ENCODE measurements around the gene KCNN3. TPM values are rescaled to one million over a fixed set of nuclear protein-coding genes. Genes with fewer than 3 reads are reported as not detected.

The KCNN3 gene
- polyA plus RNA-seq, 1 donor from 2014 or later, result 2.2 TPM

GRCh38 chr1:154725865-154726264, 144.2 kb downstream of the KCNN3 start:
- no peaks in the 10 kb centered on the region for H4K20me1 ChIP-seq (ENCODE audit: insufficient read depth)
- H3K27me3 ChIP-seq (ENCODE audit: insufficient read depth, low read depth, low read length), result no peaks in the 10 kb centered on the region
- no peak overlapping the region for H3K9ac ChIP-seq (ENCODE audit: low read length)
- no peaks in the 10 kb centered on the region for H3K9me2 ChIP-seq (ENCODE audit: insufficient read depth, low read length)
- no peak overlapping the region for H3K4me3 ChIP-seq (ENCODE audit: low read length)
- H3K79me2 ChIP-seq (replicated peaks; ENCODE audit: insufficient read depth, low read length), result no peaks in the 10 kb centered on the region
- no peak overlapping the region for H3K4me2 ChIP-seq (ENCODE audit: low read length)
- H3K9me3 ChIP-seq (ENCODE audit: low read length), result no peaks in the 10 kb centered on the region
- no peaks in the 10 kb centered on the region for H3F3A ChIP-seq (ENCODE audit: insufficient read depth, low read length, poor library complexity, severe bottlenecking)
- H2AFZ ChIP-seq (ENCODE audit: low read depth, low read length), result no peak overlapping the region
- H3K27ac ChIP-seq (ENCODE audit: low read length), result no peak overlapping the region
- no peaks in the 10 kb centered on the region for H3K36me3 ChIP-seq (ENCODE audit: insufficient read depth, low read length)
- no peak for TF ChIP-seq SMC3 (conservative IDR thresholded peaks at IDR 0.05; ENCODE audit: poor library complexity)
- no peak for TF ChIP-seq RAD21 (conservative IDR thresholded peaks at IDR 0.05)
- TF ChIP-seq EP300 (conservative IDR thresholded peaks at IDR 0.05; ENCODE audit: poor library complexity, severe bottlenecking), result no peak
- no peak for TF ChIP-seq MXI1 (conservative IDR thresholded peaks at IDR 0.05; ENCODE audit: poor library complexity, severe bottlenecking)
- no peak for TF ChIP-seq CTCF (IDR thresholded peaks at IDR 0.05; ENCODE audit: poor library complexity, severe bottlenecking)
- no peak for TF ChIP-seq POLR2AphosphoS5 (IDR thresholded peaks at IDR 0.05)
- no peak for TF ChIP-seq EZH2 (IDR thresholded peaks at IDR 0.05; ENCODE audit: borderline replicate concordance, insufficient read depth, low read length, poor library complexity, severe bottlenecking)
- TF ChIP-seq TAF1 (IDR thresholded peaks at IDR 0.05; ENCODE audit: low read depth), result no peak
- TF ChIP-seq REST (IDR thresholded peaks at IDR 0.05; ENCODE audit: borderline replicate concordance), result no peak

GRCh38 chr1:154720328-154721297, 149.5 kb downstream of the KCNN3 start:
- no peak overlapping the region for H3K27ac ChIP-seq (ENCODE audit: low read length)
- H3K4me2 ChIP-seq (ENCODE audit: low read length), result no peak overlapping the region
- no peaks in the 10 kb centered on the region for H3K9me2 ChIP-seq (ENCODE audit: insufficient read depth, low read length)
- no peak overlapping the region for H3K4me3 ChIP-seq (ENCODE audit: low read length)
- no peak overlapping the region for H3K9ac ChIP-seq (ENCODE audit: low read length)
- TF ChIP-seq MXI1 (conservative IDR thresholded peaks at IDR 0.05; ENCODE audit: poor library complexity, severe bottlenecking), result no peak
- no peak for TF ChIP-seq SMC3 (conservative IDR thresholded peaks at IDR 0.05; ENCODE audit: poor library complexity)
- TF ChIP-seq EZH2 (IDR thresholded peaks at IDR 0.05; ENCODE audit: borderline replicate concordance, insufficient read depth, low read length, poor library complexity, severe bottlenecking), result no peak
- TF ChIP-seq EP300 (conservative IDR thresholded peaks at IDR 0.05; ENCODE audit: poor library complexity, severe bottlenecking), result no peak
- no peaks in the 10 kb centered on the region for H3K36me3 ChIP-seq (ENCODE audit: insufficient read depth, low read length)
- no peaks in the 10 kb centered on the region for H4K20me1 ChIP-seq (ENCODE audit: insufficient read depth)
- H3K9me3 ChIP-seq (ENCODE audit: low read length), result no peaks in the 10 kb centered on the region
- H3K27me3 ChIP-seq (ENCODE audit: insufficient read depth, low read depth, low read length), result no peaks in the 10 kb centered on the region
- H3K79me2 ChIP-seq (replicated peaks; ENCODE audit: insufficient read depth, low read length), result no peaks in the 10 kb centered on the region
- H2AFZ ChIP-seq (ENCODE audit: low read depth, low read length), result no peak overlapping the region
- no peaks in the 10 kb centered on the region for H3F3A ChIP-seq (ENCODE audit: insufficient read depth, low read length, poor library complexity, severe bottlenecking)
